NCI-H1048 (cell line): ENCODE results near the gene SYNPO2.
"Not testable (repeated sequence)": the region's sequence is repeated elsewhere in the genome, so short reads cannot be mapped to it uniquely, and the experiment has no call there.

ENCODE experiments used
- DNase-seq: peaks from one replicate; lab custom pipeline; 2025; lab: John Stamatoyannopoulos, UW

The SYNPO2 gene

DNA sequence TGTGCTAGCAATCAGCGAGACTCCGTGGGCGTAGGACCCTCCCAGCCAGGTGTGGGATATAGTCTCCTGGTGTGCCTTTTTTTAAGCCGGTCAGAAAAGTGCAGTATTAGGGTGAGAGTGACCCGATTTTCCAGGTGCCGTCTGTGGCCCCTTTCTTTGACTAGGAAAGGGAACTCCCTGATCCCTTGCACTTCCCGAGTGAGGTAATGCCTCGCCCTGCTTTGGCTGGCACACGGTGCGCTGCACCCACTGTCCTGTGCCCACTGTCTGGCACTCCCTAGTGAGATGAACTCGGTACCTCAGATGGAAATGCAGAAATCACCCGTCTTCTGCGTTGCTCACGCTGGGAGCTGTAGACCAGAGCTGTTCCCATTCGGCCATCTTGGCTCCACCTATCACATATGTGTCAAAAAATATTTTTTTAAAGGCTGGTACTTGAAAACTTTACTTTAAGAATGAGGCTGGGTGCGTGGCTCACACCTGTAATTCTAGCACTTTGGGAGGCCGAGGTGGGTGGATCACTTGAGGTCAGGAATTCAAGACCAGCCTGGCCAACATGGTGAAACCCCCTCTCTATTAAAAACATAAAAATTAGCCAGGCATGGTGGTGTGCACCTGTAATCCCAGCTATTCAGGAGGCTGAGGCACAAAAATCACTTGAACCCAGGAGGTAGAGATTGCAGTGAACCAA is 179.2 kb downstream of the SYNPO2 start:
- DNase-seq: not testable (repeated sequence)

DNA sequence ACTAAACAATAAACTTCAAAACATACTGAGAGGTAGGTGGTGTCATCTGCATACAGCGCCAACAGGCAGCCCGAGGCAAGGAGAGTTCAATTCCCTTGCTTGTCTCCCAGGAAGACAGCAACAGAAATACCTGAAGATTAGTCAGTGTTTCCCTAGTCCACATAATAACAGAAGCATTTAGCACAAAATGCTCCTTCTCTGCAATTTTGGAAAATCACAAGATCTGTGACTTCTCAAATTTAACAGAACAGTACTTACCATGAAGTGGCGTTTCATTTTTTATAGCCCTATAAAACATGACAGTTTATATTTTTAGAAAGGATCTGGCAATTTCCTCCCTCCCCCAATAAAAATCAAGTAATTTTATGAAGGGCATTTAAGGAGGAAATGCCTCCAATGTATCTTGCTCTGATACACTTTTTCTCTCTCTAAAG is 179.9 kb downstream of the SYNPO2 start:
- no peak for DNase-seq

- no peak for DNase-seq
Observed at GRCh38 chr4:119070301-119070700, 181.6 kb downstream of the SYNPO2 start.

DNA sequence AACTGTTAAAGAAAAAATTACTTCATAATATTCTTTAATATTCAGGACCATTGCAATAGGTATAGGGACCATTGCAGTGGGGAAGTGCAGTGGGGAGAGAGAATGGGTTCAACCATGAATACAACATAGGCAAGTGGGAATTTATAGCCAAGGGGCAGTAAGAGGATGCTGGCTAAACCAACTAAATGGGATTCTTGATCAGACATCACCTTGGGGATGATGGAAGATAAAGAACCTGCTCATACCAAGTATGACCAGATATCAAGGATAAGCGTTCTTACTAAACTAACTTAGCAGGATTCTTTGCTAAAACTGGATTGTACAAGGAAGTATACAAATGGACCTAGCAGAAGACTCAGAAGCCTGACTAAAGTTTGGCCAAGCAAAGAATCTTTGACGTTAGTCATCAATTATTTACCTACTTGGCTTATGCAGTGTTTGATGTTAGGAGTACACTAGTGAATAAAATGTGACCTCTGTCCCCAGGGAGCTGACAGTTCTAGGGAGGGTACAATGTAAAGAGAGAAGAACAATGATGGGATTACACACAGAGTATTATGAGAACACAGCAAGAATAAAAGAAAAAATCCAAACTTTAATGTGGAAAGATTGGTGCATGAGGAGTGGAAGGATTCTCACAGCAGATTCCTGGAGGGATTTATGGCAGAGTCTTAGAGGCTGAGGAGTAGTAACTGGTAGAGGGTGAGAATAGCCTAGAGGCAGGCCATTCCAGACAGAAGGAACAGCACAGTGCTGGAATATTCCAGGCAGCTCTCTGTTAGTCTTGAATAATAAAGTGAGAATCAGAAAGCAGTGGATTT is 192.3 kb downstream of the SYNPO2 start:
- no peak for DNase-seq

- no peak for DNase-seq
Observed at GRCh38 chr4:119081542-119081859, 192.8 kb downstream of the SYNPO2 start.

DNA sequence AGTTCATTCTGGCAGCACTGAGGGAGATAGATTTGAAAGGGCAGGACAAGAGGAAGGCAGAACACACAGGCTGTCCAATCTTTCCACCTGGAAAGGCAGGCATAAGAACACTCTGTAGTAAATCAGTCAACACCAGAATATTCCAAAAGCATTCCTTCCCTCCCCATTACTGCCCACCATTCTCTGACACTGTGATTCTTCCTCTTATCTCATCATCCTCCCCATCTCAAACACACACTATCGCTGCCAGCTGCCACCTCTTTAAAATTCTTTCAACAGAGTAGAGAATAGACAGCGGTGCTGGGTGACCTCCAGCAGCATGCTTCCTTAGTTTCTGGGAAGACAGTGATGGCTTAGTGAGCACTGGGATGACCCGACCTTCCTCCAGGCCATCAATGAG is 193.3 kb downstream of the SYNPO2 start:
- no peak for DNase-seq

DNA sequence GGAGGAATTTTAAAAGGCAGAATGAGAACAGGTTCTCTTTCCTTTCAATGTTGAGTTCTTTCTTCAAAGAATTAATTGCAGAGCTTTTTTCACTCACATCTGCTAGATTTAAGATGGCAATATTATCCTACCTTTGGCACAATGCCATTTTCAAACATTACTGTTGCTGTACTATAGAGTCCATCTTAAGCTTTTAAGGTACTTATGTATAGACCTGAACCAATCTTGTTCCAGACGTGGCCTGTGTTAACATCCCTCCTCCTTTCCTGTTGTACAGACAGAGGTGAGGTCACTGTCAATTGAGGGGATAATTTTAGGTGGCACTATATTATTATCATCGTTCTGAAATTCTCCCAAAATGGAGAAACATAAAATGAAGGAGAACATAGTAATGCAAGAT is 194.0 kb downstream of the SYNPO2 start:
- no peak for DNase-seq

- DNase-seq: no peak
Observed at GRCh38 chr4:119084513-119084912, 195.9 kb downstream of the SYNPO2 start.

- no peak for DNase-seq
Observed at GRCh38 chr4:119087121-119087520, 198.5 kb downstream of the SYNPO2 start.

- no peak for DNase-seq
Observed at GRCh38 chr4:119087656-119088055, 199.0 kb downstream of the SYNPO2 start.

GRCh38 chr4:119093042-119093827 is 204.6 kb downstream of the SYNPO2 start:
- DNase-seq: no peak

DNA sequence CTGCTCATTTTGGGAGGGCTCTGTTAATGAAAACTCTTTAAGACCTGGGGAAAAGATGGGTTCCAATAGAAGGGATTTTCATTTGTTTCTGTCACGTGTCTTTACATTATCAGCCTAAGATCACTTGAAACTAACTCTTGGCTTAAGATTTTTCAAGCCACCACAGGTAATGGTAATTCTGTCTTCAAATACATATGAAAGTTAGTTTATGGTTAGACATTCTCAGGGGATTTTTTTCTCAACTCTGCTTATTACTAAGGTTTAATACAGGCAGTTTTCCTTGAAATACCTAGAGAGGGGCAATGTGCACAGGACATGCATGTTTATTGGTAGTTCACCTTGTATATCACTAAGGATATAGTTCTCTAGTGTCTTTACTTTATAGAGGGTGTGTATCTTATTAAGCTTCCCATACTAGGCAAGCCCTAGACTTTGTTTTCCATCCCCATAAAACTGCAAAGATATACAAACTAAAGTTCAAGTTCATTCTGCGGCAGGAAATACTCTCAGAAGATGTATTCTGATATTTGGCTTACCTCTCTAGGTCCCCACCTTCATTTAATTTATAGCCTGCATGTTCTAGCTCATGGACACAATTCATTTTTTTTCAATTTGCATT is 208.7 kb downstream of the SYNPO2 start:
- DNase-seq: no peak

GRCh38 chr4:119098306-119098705 is 209.7 kb downstream of the SYNPO2 start:
- DNase-seq: no peak

DNA sequence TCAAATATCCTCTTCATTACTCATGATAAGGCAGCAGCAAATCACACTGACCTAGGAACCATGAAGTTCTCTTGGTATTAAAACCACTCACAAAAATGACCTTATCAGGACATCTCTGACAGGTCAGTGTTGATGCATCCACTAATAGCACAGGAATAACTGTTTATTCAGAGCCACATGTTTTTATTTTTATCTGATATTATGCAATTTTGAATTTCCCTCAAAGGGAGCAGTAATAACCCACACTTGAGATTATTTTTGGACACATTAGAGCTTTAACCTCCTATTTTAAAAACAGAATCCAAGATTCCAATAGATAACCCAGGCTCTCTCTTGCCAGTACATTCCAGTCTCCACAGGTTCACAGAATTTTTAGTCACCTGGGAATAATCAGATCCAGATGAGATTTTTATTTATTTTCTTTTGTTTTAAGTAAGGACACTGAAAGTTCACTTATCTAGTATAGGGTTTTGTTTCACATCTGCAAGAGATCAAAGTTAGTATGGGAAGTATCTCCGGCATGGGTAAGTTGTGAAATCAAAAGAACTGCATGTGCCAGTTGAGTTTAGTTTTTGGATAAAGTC is 210.7 kb downstream of the SYNPO2 start:
- no peak for DNase-seq

DNA sequence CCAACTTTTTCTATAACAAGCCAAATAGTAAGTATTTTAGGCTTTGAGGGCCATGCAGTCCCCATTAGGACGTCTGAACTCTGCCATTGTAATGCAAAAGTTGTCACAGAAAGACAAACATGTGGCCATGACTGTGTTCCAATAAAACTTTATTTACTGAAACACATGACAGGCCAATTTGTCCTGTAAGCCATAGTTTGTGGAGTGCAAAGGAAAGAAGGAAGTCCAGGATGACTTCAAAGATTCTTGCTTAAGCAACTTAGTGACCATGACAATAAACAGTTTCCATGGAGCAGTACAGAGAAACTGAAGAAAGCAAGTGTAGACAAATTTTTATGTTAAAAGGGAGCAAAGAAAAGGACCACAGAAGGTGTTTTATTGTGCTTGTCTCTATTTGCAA is 212.0 kb downstream of the SYNPO2 start:
- DNase-seq: no peak

- DNase-seq: no peak
Observed at GRCh38 chr4:119103263-119103662, 214.6 kb downstream of the SYNPO2 start.

DNA sequence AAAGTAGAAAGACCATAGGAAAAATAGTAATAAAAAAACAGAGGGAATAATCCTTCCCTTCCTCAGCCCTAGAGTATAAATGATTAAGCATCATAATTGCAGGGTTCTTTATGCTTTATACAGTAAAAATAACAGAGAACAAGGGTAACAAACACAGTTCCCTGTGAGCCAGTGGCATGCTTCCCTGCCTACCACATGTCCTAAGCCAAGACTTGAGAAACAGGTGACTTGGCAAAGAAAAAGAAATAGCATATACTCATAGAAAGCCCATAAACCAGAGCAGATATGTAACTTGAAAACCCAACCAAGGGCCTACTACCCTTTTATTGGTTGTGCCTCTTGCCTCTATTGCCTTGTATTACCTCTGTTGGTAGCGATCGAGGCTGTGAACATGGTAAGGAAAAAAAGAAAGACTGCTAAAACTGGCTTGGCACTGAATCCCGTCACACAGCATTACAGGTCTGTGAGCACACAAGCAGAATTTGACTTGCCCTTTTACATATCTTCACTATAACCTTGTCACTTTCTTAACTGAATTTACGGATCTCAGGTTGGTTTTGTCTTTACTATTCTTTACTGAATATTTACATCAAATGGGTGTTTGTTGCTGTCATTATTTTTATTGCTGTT is 216.1 kb downstream of the SYNPO2 start:
- DNase-seq: no peak

GRCh38 chr4:119105605-119106004 is 217.0 kb downstream of the SYNPO2 start:
- no peak for DNase-seq

DNA sequence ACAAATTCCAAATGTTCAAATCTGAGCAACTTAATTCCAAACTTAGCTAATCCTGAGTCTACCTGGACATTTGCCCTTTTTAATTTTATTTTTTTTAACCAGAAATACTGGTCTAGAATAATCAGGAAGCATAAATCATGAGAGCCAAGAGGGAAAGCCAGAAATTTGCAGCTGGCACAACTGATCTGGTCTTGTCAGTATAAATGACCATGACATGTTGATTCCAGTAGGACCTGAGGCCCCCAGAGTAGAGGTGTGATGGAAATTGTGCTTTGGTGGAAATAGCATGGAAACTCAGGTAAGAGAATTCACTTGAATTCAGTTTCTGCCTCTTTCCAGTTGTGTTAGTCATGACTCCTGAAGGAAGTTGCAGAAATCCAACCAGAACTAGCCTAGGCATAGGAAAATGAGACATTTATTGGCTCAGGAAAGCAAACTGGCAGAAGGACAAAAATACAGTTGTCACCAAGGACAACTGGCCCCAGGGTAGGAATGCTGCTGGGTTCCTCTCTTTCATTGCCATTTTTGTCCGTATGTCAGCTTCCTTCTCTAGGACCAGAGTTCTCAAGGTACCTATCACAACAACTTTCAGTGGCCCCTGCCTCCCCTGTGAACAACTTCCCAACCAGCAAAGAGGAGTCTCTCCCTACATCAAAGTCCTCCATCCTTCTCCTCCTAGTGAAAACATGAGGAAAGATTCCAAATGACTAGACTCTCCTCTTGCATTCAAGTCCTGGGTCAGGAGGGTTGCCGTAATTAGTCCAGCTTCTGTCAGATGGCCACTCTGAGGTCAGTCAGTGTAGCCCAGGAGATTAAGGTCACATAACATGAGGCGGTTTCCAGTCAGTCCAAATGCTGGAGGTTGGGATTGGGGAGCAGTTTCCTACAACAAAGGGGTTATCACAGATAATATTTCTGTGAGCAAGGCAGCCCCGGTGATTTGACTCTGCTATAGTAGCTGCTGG is 217.7 kb downstream of the SYNPO2 start:
- no peak for DNase-seq

DNA sequence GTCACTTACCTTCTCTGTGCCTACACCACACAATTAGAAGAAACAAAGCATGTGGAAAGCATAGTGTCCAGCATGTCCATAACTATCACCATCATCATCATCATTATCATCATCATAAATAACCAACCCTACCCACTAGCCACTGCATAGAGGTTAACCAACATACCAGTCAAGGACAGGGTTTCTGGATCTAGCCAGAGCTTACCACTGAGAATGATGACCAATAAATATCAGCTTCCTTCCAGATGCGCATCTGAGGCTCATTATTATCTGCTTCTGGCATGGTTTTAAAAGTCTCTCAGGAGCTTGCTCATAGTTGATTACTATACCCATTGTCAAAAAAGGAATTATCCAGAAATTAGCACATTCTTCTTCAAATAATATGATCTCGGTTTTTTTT is 221.5 kb downstream of the SYNPO2 start:
- DNase-seq: no peak
